HCT116 (cell line): ENCODE results near the gene ALDH2. TPM values are rescaled to one million over a fixed set of nuclear protein-coding genes. Genes with fewer than 3 reads are reported as not detected.
"Not testable (repeated sequence)": the region's sequence is repeated elsewhere in the genome, so short reads cannot be mapped to it uniquely, and the experiment has no call there.

ENCODE experiments used
- ATAC-seq: fragments of 200-7000 bp; cut with Tn5 transposase; 2 replicates; pipeline ENCODE4 v1.9.1; 2020; ENCODE audit warnings: mild to moderate bottlenecking, moderate library complexity
- BruUV-seq: library from RNA; stranded (reverse); fragments of 400-500 nt; replicated peaks from 2 replicates; lab custom pipeline; 2021; lab: Mats Ljungman, UMichigan
- CTCF ChIA-PET: fragments of 300-600 bp; sonication (Branson Sonifier 250); formaldehyde crosslinking; loops from one replicate; lab custom pipeline; 2021; ENCODE audit warnings: antibody characterized with exemption; lab: Charles Lee
- POLR2A ChIA-PET: fragments of 300-600, 350-600 bp; sonication (Branson Sonifier 250); formaldehyde crosslinking; loops from one replicate; lab custom pipeline; 2021; ENCODE audit warnings: antibody characterized with exemption; lab: Charles Lee
- RAD21 ChIA-PET, 2 experiments: fragments of 300-600 bp; sonication (Branson Sonifier 250); formaldehyde crosslinking; loops; one replicate each; lab custom pipeline; 2023; ENCODE audit warnings: low total read pairs in 2 of 2; ENCODE audit not compliant: uncharacterized antibody in 2 of 2, unreplicated experiment in 2 of 2, low non-redundant PET in 1 of 2; lab: Charles Lee
- DNase-seq: peaks from one replicate; pipeline ENCODE4 v3.0.0-alpha.2; 2010; ENCODE audit warnings: low read depth, low spot score
- H2AFZ ChIP-seq: fragments of 200-600 bp; shearing (Covaris generic), sonication (generic); 2 replicates; pipeline ENCODE4 v1.6.1; 2017; ENCODE audit warnings: low read depth, mixed run types, mixed read lengths, antibody characterized with exemption, low read length; ENCODE audit not compliant: poor library complexity, severe bottlenecking
- H3K27ac ChIP-seq: 2 replicates; pipeline ENCODE4 v1.5.1; 2012; ENCODE audit warnings: low read depth, low read length
- H3K27me3 ChIP-seq: fragments of 200-600 bp; sonication (generic); 2 replicates; pipeline ENCODE4 v1.6.1; 2016; ENCODE audit warnings: mixed run types, low read length, mixed read lengths; ENCODE audit not compliant: insufficient read depth
- H3K36me3 ChIP-seq, 2 experiments: fragments of 200-500 bp in 1 of 2; fragments of 200-600 bp in 1 of 2; sonication (Bioruptor generic) in 1 of 2; sonication (generic) in 1 of 2; 2 replicates each; pipeline versions ENCODE4 v1.5.1 to v1.6.1; 2014 to 2016; ENCODE audit warnings: low read length in 2 of 2, inconsistent platforms in 1 of 2, mixed read lengths in 1 of 2, mixed run types in 1 of 2; ENCODE audit not compliant: insufficient read depth in 2 of 2, control insufficient read depth in 1 of 2
- H3K4me1 ChIP-seq, 2 experiments: fragments of 200-600 bp in 1 of 2; sonication (generic) in 1 of 2; 2 replicates each; pipeline versions ENCODE4 v1.5.1 to v1.6.1; 2012 to 2017; ENCODE audit warnings: low read length in 2 of 2, inconsistent platforms in 1 of 2, mild to moderate bottlenecking in 1 of 2, mixed read lengths in 1 of 2, mixed run types in 1 of 2, moderate library complexity in 1 of 2; ENCODE audit not compliant: insufficient read depth in 2 of 2, control insufficient read depth in 1 of 2
- H3K4me2 ChIP-seq: fragments of 200-600 bp; sonication (generic); 2 replicates; pipeline ENCODE4 v1.6.1; 2017; ENCODE audit warnings: mixed run types, low read length, mixed read lengths
- H3K4me3 ChIP-seq, 2 experiments: fragments of 200-600 bp in 1 of 2; sonication (generic) in 1 of 2; replicated peaks in 1 of 2; 2 replicates each; pipeline ENCODE4 v1.5.1; 2011 to 2016; ENCODE audit warnings: low read length in 2 of 2, control low read depth in 1 of 2, low read depth in 1 of 2, mild to moderate bottlenecking in 1 of 2, mixed read lengths in 1 of 2, mixed run types in 1 of 2
- H3K79me2 ChIP-seq: fragments of 200-600 bp; sonication (generic); 2 replicates; pipeline ENCODE4 v1.6.1; 2017; ENCODE audit warnings: mild to moderate bottlenecking, mixed run types, low read length, moderate library complexity, mixed read lengths; ENCODE audit not compliant: insufficient read depth
- H3K9ac ChIP-seq: fragments of 200-600 bp; sonication (generic); 2 replicates; pipeline ENCODE4 v1.6.1; 2016; ENCODE audit warnings: low read length, mixed read lengths
- H3K9me2 ChIP-seq: fragments of 200-600 bp; sonication (generic), shearing (Covaris generic); 2 replicates; pipeline ENCODE4 v1.6.1; 2017; ENCODE audit warnings: mixed run types, mild to moderate bottlenecking, moderate library complexity; ENCODE audit not compliant: insufficient read depth
- H3K9me3 ChIP-seq, 2 experiments: fragments of 200-500 bp in 1 of 2; fragments of 200-600 bp in 1 of 2; sonication (Bioruptor generic) in 1 of 2; sonication (generic) in 1 of 2; 2 replicates each; pipeline ENCODE4 v1.6.1; 2014 to 2017; ENCODE audit warnings: low read length in 2 of 2, mixed read lengths in 2 of 2, inconsistent platforms in 1 of 2, low read depth in 1 of 2, mild to moderate bottlenecking in 1 of 2, mixed run types in 1 of 2, moderate library complexity in 1 of 2; ENCODE audit not compliant: control insufficient read depth in 1 of 2, insufficient read depth in 1 of 2
- H4K20me1 ChIP-seq: fragments of 200-600 bp; sonication (generic), shearing (Covaris generic); 2 replicates; pipeline ENCODE4 v1.6.1; 2017; ENCODE audit warnings: mixed run types, mild to moderate bottlenecking, moderate library complexity; ENCODE audit not compliant: insufficient read depth
- EZH2phosphoT487 ChIP-seq: fragments of 200-600 bp; IDR thresholded peaks from 2 replicates; pipeline ENCODE4 v1.6.1; 2018; ENCODE audit warnings: antibody characterized with exemption, borderline replicate concordance
- JUND ChIP-seq: IDR thresholded peaks from 2 replicates; pipeline ENCODE4 v1.6.1; 2012
- POLR2A ChIP-seq: IDR thresholded peaks from 2 replicates; pipeline ENCODE4 v1.7.0; 2011; ENCODE audit warnings: borderline replicate concordance; ENCODE audit not compliant: insufficient read depth, insufficient read length; ENCODE audit errors: extremely low read depth
- ZFX ChIP-seq: fragments of 450-650 bp; IDR thresholded peaks from 2 replicates; pipeline ENCODE4 v1.6.1; 2017
- ZNF274 ChIP-seq: fragments of 200-500 bp; sonication (Bioruptor generic); IDR thresholded peaks from 2 replicates; pipeline ENCODE4 v1.6.1; 2014; ENCODE audit warnings: mild to moderate bottlenecking, low read depth, low read length, inconsistent platforms
- intact Hi-C: fragments of 100-400 bp; cut with micrococcal nuclease; formaldehyde crosslinking; loops from 2 replicates; pipeline ENCODE4 v1.10.0; 2022
- total RNA-seq: library from RNA; stranded (reverse); gene quantifications from one replicate; pipeline ENCODE4 v1.2.1, GENCODE V29; 2021; ENCODE audit not compliant: unreplicated experiment
- TF ChIP-seq, protein P1 (sequence below): IDR thresholded peaks from 2 replicates; pipeline ENCODE4 v1.6.1; 2012
- TF ChIP-seq, protein P2 (sequence below): IDR thresholded peaks from 2 replicates; pipeline ENCODE4 v1.6.1; 2012; ENCODE audit warnings: low read depth

Gene ALDH2
- total RNA-seq, 1 experiment from 2014 or later = 32.9 TPM

DNA sequence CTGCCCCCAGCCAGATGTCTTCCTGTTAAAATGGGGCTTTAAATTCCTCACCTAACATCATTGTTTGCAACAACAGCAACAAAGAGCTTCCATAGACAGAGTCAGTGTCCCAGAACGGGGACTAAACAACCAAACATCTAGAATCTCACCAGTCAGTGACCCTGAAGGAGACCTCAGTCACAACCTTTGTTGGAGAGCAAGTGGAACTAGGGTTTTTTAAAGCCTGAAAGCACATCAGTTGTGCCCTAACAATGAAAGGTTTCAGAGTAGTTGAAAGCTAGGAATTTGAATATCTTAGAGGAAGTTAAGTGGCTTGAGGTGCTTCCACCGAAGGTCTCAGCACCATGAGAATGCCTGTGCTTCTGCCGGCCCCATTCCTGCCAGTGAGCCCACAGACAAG lies 5.0 kb upstream of the ALDH2 start:
- RAD21 ChIA-PET = no interaction called here
- TF ChIP-seq ZFX (no peak), EZH2phosphoT487 (no peak), ZNF274 (no peak), POLR2A (no peak), JUND (no peak)
- TF ChIP-seq, protein P1, sequence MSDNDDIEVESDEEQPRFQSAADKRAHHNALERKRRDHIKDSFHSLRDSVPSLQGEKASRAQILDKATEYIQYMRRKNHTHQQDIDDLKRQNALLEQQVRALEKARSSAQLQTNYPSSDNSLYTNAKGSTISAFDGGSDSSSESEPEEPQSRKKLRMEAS = no peak
- TF ChIP-seq, protein P2, sequence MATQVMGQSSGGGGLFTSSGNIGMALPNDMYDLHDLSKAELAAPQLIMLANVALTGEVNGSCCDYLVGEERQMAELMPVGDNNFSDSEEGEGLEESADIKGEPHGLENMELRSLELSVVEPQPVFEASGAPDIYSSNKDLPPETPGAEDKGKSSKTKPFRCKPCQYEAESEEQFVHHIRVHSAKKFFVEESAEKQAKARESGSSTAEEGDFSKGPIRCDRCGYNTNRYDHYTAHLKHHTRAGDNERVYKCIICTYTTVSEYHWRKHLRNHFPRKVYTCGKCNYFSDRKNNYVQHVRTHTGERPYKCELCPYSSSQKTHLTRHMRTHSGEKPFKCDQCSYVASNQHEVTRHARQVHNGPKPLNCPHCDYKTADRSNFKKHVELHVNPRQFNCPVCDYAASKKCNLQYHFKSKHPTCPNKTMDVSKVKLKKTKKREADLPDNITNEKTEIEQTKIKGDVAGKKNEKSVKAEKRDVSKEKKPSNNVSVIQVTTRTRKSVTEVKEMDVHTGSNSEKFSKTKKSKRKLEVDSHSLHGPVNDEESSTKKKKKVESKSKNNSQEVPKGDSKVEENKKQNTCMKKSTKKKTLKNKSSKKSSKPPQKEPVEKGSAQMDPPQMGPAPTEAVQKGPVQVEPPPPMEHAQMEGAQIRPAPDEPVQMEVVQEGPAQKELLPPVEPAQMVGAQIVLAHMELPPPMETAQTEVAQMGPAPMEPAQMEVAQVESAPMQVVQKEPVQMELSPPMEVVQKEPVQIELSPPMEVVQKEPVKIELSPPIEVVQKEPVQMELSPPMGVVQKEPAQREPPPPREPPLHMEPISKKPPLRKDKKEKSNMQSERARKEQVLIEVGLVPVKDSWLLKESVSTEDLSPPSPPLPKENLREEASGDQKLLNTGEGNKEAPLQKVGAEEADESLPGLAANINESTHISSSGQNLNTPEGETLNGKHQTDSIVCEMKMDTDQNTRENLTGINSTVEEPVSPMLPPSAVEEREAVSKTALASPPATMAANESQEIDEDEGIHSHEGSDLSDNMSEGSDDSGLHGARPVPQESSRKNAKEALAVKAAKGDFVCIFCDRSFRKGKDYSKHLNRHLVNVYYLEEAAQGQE = no peak
- TF ChIP-seq, all 23 proteins: peak for 0
- H3K4me2 ChIP-seq = no peak overlapping the region
- peaks cover 4 to 6% of the 10 kb centered on the region in 2 experiments for H3K4me1 ChIP-seq
- H3K79me2 ChIP-seq = no peaks in the 10 kb centered on the region
- no peak overlapping the region for H3K9ac ChIP-seq
- ATAC-seq (no peak), DNase-seq (no peak)
- POLR2A ChIA-PET = no interaction called here
- no peak overlapping the region for H2AFZ ChIP-seq
- no peak overlapping the region for H3K27ac ChIP-seq
- intact Hi-C loops = no loop called here
- no TSS peak for BruUV-seq
- H4K20me1 ChIP-seq = no peaks in the 10 kb centered on the region
- CTCF ChIA-PET = interaction anchor here (1.4 kb wide), 1 partner anchor 51 kb away, joined by 5 read pairs; no protein-coding TSS in a partner anchor
- H3K36me3 ChIP-seq = no peaks in the 10 kb centered on the region
- no peaks in the 10 kb centered on the region for H3K9me2 ChIP-seq
- H3K27me3 ChIP-seq = no peaks in the 10 kb centered on the region
- H3K4me3 ChIP-seq = no peak overlapping the region
- H3K9me3 ChIP-seq = no peaks in the 10 kb centered on the region

DNA sequence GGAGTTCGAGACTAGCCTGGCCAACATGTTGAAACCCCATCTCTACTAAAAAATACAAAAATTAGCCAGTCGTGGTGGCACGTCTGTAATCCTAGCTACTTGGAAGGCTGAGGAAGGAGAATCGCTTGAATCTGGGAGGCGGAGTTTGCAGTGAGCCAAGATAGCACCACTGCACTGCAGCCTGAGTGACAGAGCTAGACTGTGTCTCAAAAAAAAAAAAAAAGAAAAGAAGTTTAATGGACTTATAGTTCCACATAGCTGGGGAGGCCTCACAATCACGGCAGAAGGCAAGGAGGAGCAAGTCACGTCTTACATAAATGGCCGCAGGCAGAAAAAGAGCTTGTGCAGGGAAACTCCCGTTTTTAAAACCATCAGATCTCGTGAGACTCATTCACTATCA lies 3.2 kb upstream of the ALDH2 start:
- RAD21 ChIA-PET, intact Hi-C loops, POLR2A ChIA-PET: not testable (repeated sequence)

More for the DNA sequence above, 3.2 kb upstream of the ALDH2 start:
- H3K79me2 ChIP-seq, H4K20me1 ChIP-seq, BruUV-seq, H3K9me3 ChIP-seq, H2AFZ ChIP-seq, ATAC-seq, H3K27ac ChIP-seq, H3K27me3 ChIP-seq, H3K9me2 ChIP-seq, H3K9ac ChIP-seq, H3K36me3 ChIP-seq, H3K4me3 ChIP-seq, H3K4me2 ChIP-seq, DNase-seq: not testable (repeated sequence)
- CTCF ChIA-PET = interaction anchor here (1.3 kb wide), 1 partner anchor 10 kb away, joined by 3 read pairs; no protein-coding TSS in a partner anchor
- H3K4me1 ChIP-seq = peaks cover 9 to 19% of the 10 kb centered on the region in 2 experiments
